WTC11 (cell line): ENCODE data around the gene BCKDHA.

Source experiments
- CTCF ChIP-seq: fragments of 200-600 bp; IDR thresholded peaks from 2 replicates; pipeline ENCODE4 v1.8.0; 2022; ENCODE audit warnings: antibody characterized with exemption
- FOXK1 ChIP-seq: sonication (generic); formaldehyde crosslinking; IDR thresholded peaks from 2 replicates; pipeline ENCODE4 v1.8.0; 2022; ENCODE audit warnings: mild to moderate bottlenecking, moderate library complexity, missing genetic modification reagents
- GTF2I ChIP-seq: fragments of 250-450 bp; sonication (Bioruptor Pico); conservative IDR thresholded peaks from 2 replicates; pipeline ENCODE4 v1.4.0; 2021; ENCODE audit warnings: mild to moderate bottlenecking
- MAX ChIP-seq: sonication (generic); formaldehyde crosslinking; IDR thresholded peaks from 2 replicates; pipeline ENCODE4 v1.8.0; 2022; ENCODE audit warnings: mild to moderate bottlenecking, missing genetic modification reagents
- NR3C1 ChIP-seq: sonication (generic); formaldehyde crosslinking; conservative IDR thresholded peaks from 2 replicates; pipeline ENCODE4 v1.8.1; 2023; ENCODE audit warnings: low read depth, mild to moderate bottlenecking, missing genetic modification reagents
- SP1 ChIP-seq: sonication (generic); formaldehyde crosslinking; conservative IDR thresholded peaks from 2 replicates; pipeline ENCODE4 v1.8.1; 2022; ENCODE audit warnings: missing genetic modification reagents
- ZNF232 ChIP-seq: sonication (generic); formaldehyde crosslinking; IDR thresholded peaks from 2 replicates; pipeline ENCODE4 v1.8.0; 2022; ENCODE audit warnings: mild to moderate bottlenecking, missing genetic modification reagents

- no peak for TF ChIP-seq NR3C1 (CRISPR knock-in tag)
- TF ChIP-seq ZNF232 (CRISPR knock-in tag) = no peak
- TF ChIP-seq CTCF = no peak
- no peak for TF ChIP-seq FOXK1
- no peak for TF ChIP-seq MAX (CRISPR knock-in tag)
- TF ChIP-seq SP1 (CRISPR knock-in tag) = no peak
- no peak for TF ChIP-seq GTF2I (CRISPR knock-in tag)
These were observed 13.7 kb downstream of the BCKDHA start for GRCh38 chr19:41411100-41411967.
